OCI-M2 (cell line): ENCODE results near the gene GFRA4.

Experiments
- DNase-seq: peaks from one replicate; lab custom pipeline; 2025; ENCODE audit not compliant: unreplicated experiment; lab: John Stamatoyannopoulos, UW

Gene GFRA4

DNA sequence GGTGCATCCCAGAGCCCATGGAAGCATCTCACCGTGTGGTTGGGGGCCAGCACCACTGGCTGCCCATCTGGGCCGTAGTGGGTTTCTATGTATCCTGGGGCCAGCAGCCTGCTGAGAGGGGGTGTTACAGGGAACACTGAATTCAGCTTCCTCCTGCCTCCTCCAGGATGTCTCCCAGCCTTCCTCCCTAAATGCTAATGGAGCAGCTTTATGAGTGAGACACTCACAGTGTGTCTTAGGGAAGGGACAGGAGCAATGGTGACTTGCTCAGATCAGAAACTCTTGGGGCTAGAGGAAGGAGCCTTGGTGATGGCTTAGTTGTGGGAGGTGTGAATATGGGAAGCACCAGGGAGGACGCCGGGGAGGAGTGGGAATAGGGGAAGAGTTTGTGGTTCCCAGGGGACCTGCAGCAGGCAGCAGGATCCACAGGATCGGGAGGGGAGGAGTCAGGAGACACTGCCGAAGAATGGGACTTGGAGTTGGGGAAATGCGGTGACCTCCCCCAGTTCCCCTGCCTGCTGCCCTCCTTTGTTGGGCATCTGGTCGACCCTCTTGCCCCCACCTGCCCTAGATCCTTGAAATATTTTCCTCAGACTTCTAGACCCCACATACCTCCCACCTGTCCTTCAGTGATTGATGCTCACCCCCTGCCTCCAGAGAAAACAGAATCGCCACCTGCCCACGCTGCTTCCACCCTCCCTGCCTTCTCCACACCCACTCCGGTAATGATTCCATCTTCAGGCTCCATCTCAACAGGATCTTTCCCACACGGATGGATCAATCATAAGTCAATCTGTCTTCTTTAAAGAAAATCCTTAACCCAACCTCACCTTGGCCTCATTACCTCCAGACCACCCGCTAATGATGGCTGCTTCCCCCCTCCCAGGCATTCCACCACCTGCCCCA lies 12.0 kb upstream of the GFRA4 start:
- no peak for DNase-seq

DNA sequence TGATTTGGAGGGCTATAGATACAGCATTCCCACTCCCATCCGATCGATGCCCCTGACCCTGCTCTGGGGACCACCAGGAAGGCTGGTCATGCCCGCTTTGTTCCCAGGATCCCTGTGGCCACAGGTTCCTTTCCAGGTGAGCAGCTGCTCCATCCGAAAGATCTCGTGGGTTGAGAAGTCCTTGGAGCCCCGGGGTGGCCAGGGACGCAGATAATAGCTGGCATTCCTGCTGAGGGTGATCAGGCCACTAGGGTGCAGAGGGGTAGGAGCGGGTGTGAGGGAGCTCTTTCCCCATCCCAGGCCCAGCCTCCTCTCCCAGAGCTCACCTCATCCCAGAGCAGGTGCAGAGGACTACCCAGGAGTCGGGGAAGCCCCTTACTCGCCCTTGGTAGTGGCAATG lies 11.2 kb upstream of the GFRA4 start:
- no peak for DNase-seq

DNA sequence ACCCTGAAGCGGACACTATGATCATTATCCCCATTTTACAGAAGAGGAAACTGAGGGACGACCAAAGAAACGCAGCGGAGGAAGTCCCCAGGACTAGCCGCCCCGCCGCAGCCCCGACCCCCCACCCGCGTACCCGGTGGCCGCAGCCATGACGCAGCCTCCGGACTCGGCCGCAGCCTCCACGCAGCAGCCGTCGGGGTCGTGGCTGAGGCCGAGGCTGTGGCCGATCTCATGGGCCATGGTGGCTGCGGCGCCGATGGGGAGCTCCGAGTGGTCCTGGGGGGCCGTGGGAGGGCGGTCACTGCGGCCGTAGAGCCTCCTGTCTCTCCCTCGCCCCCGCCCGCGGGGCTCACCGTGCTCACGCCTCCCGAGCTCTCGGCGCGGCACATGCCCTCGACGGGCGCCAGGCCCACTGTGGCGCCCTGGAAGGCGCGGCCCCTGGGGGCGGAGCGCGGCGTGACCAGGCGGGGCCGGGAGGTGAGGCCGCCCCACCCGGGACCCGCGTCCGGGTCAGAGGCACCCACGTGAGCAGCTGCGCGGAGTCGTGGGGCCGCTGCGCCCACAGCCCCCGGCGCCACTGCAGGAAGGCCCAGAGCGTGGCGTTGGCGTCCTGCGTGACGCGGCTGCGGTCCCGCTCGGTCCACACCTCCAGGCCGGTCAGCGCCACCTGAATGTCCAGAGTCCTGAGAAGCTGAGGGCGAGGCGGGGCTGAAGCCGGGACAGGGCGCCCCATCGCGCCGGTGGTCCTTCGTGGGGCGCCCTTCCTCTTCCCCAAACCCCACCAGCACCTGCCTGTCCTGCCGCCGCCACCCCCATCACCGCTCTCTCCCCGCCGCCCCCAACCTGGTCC lies 10.2 kb upstream of the GFRA4 start:
- DNase-seq = no peak

DNA sequence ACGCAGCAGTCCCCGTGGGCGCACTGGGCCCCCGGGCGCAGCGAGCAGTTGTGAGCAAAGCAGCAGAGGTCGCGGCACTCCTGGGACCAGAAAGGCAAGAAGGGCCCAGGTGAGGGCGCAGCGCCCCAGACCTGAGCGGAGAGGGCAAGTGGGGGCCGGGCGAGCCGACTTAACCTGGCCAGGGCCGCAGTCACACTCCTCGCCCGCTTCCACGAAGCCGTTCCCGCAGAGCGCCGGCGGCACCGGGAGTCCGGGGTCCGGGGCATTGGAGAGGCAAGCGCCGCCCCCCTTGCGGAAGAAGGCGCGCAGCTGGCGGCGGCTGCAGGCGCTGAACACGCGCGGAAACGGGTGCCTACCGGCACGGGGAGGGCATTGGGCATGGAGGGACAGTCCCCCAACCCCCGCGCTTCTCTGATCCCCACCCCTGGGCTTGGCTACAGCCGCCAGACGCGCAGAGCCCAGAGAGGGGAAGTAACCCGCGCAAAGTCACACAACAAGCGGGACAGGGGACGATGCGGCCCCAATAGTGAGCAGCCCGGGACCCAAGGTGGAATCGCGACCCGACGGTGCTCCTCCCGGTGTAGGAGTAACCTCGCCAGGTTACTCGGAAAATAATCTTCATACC lies 9.5 kb upstream of the GFRA4 start:
- no peak for DNase-seq

DNA sequence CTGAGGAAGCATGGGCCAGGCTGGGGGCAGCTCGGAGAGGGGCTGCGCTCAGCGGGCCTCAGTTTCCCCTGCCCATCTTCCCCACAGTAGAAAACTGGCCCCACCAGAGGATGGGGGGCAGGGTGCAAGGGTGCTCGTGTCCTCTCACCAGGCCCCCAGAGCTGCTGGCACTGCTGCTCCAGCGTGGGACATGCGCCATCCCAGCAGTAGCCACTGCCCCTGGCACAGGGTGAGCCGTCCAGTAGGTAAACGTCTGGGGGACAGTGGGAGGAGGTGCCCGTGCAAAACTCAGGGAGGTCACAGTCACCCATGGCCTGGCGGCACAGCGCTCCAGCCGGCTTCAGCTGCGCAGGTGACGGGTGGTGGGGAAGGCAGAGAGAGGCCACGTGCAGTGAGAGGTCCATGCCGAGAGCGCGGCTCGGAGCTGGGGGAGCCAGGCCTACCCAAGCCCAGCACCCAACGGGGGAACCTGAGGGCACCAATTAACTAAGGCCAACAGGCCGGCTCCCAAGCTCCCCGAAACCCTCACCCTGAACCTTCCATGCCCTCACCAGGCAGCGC lies 8.9 kb upstream of the GFRA4 start:
- no peak for DNase-seq

DNA sequence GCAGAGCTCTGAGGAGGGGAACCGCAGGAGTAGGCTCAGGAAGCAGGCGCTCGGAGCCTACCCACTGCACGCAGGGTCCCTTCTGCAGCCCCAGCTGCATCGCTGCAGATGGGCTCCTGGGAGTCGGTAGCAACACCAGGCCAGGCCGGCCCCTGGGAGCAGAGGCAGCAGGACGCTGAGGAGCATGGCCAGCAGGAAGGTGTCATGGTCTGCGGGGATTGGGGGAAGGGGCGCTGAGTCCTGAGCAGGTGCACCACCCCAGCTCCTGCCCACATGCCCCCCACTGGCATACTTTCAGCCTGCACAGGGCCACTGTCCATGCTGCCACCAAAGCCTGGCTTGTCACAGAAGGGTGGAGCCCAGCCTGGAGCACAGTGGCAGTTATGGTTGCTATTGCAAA lies 7.7 kb upstream of the GFRA4 start:
- DNase-seq = no peak

DNA sequence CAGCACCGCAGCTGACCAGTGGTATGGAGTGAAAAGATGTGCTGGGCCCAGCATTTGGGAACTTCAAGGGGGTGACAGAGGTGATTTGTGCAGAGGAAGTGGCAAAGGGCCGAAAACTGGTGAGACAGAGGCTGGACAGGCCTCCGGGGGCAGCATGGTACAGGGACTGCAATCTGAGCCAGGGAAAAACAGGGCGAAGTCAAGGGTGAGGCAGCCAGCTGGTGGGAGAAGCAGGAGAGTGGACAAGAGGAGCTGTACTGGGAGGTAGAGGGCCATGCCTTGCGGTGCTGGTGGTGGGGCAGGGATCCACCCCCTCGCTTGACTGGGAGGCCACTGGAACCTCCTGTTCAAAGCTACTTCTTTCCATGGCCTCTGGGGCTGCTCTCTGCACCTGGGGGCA lies 7.3 kb upstream of the GFRA4 start:
- DNase-seq = no peak

DNA sequence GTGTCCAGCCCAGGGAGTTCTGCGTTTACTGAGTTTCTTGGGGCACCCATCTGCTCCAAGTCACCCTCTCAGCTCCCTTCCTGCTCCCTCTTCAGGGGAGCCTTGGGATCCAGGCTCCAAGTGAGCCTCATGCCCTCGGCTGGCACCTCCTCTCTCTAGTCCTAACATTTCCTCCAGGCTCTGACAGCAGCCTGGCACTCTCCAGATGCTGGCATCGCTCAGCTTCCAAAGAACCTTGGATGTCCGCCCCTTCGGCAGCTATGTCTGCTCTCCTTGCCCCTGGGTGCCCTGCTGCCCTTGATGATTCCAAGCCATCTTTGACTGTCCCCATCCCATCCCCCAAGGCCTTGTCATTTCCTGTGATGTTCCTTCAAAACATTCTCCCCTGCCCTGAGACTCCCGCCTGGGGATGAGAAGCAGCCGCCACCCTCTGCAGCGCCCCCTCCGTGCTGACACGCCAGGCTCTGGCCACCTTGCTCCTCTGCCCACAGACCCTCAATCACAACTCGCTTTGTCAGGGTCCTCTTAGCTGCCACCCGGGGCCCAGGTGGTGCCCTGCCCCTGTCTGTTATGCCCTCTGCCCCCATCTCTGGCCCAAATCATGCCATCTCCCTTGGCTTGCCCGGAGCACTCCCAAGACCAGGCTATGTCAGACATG lies 6.6 kb upstream of the GFRA4 start:
- DNase-seq = no peak

DNA sequence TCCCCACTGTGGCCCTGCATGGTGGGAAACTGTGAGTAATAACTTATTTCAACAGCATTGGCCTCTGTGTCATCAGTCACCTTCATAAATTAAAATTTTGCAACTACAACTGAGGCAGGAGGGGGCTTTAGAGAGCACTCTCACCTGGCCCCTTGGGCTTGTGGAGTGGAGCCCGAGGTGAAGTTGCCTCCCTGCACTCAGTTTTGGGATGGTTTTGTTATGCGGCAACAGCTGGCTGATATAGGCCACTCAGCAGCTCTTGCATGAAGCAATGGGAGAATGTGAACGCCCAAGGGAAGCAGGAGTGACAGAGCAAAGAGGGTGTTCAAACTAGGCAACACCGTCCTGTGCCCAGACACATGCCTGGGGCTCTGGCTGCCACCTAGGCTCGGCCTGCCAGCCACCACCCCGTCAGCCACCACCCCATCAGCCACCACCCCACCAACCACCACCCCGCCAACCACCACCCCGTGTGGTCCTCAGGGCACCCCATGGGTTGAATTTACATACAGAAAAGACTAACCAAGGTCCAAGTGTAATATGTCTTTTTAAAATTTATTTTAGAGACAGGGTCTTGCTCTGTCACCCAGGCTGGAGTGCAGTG lies 4.3 kb upstream of the GFRA4 start:
- DNase-seq = no peak

DNA sequence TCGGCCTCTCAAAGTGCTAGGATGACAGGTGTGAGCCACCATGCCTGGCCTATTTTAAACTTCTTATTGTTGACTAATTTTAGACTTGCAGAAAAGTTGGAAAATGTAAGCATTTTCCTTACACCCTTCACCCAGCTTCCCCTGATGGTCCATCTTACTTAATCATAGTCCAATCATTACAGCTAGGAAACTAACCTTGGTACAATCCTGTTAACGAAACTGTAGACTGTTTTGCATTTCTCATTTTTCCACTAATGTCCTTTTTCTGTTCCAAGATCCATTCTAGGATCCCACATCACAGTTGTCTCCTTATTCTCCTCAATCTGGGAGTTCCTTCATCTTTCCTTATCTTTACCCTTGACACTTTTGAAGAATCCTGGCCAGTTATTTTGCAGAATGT lies 659 bp upstream of the GFRA4 start:
- DNase-seq = no peak

DNA sequence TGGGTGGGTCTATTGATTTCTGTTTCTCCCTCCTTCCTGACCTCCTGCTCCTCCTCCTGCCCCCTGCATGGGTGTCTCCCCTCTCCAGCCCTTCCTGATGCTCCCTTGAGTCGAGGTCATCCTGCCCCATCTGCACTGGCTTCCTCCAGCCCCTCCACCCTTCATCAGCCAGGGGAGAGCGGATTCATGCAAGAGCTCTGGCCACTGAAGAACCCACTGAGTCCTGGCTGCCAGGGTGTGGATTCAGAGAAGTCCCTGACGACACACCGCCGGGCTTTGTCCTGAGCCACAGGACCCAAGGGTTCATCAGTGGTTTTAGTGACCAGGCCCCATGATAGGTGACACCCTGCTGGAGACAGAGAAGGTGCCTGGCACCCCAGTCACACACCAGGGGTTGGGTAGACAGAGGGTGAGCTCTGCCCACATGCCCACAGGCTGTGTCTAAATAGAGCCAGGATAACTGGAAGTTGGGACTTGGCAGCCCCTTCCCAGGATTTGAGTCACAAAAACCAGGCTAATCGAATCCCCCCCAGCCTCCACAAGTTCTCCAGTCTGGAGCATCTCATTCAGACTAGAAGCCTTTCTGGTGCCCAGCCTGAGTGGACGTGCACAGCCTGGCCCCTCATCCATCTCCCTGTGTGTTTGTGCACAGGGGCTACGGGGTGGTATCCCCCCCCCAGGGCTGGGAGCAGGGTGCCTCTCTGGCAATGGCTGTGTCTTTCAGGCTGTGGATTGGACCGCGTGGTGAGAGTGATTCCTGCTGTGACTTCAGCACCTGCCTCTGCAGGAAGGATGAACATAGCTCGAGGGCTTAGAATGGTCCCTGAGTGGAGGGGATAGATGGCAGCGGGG lies 1.2 kb downstream of the GFRA4 start:
- DNase-seq = no peak

DNA sequence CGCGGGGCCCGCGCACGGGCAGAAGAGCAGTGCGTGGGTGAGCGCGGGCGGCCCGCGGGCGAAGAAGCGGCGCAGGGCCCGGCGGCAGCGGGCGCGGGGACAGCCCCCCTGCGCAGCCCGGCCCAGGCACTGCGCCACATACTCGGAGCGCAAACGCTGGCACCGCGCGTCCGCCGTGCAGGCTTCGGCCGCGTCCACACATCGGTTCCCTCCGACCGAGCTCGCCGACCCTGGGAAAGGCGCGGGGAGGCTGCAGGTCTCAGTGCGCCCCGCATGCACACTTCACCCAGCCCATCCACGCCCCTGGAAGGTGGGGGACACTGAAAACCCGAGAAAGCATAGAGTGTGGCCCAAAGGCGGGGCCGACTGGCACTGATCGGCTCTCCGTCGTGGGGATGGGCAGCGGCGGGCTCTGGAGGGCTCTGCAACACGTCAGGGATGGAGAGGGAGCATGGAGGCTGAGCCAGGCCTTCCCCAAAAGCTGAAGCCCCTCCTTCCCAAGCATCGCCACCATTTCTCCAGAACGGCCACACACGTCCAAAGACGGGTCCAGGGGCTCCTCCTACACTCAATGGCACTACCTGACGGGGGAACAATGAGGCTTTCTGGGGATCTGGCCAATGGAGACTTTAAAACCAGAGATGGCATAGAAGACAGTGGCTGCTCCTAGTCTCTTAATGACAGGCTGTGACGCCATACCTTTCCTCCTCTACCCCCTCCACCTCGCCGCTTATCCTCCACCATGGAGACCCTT lies 2.0 kb downstream of the GFRA4 start:
- no peak for DNase-seq

DNA sequence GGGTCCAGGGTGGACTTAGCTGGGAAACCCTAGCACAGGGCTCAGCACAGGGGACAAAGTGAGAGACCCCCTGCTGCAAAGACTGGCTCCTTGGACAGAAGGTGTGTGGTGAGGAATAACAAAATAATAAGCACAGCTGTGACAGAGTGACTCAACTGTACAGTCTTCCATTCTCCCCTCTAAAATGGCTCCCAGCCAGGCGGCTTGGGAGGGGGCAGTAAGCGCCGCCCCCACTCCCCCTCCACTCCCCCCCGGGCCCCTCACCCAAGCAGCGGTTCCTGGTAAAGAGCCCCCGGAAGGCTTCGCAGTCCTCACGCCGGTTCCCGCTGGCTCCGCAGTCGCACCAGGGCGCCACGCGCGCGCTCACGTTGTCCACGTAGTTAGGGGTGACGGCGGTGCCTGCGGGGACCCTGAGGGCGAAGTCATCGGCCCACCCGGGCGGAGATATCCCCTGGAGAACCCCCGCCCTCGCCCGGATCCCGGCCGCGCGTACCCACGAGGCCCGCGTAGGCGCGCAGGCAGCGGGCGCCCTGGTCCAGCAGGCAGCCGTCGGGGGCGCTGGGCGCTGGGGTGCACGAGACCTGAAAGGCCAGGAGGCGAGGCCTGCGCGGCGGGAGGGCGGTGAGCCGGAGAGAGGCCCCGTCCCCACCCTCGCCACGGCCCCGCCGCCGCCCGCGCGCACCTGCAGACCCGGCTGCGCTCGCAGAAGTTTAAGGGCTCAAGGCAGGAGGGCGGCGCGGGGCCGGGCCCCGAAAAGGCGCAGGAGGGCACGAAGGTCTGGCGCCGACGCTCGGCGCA lies 2.7 kb downstream of the GFRA4 start:
- DNase-seq = no peak

DNA sequence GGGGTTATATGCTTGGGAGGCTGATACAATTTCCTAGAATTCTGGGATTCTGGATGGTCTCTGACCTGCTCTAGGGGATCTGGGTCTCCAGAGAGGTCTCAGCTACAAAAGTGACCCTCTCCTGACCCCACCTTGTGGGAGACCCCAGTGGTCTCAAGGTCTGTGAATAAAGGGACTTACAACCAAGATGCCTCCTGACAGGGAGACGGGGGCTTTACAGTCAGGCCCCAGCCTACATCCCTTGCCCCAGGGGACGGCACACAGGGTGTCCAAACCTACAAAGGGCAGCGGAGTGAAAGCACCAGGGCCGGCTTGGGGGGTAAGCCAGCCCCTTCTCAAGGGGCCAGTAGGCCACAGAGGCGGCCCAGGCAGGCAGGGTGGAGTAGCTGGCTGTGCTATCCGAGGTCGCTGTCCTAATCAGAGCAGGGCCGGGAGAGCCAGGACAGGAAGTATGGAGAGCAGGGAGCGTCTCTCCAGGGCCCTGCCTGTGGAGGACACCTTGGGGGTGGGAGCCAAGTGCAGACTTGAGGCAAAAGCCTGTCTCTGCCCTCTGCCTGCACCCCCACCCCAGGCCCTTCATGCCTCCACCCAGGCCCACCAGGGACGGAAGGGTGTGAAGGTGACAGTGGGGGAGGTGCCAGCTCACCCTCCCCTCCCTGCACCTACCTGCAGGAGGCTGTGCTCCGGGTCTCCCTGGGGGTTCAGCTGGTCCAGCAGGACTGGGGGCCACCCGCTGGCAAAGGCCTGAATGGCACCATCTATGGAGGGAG lies 3.5 kb downstream of the GFRA4 start:
- DNase-seq = no peak

DNA sequence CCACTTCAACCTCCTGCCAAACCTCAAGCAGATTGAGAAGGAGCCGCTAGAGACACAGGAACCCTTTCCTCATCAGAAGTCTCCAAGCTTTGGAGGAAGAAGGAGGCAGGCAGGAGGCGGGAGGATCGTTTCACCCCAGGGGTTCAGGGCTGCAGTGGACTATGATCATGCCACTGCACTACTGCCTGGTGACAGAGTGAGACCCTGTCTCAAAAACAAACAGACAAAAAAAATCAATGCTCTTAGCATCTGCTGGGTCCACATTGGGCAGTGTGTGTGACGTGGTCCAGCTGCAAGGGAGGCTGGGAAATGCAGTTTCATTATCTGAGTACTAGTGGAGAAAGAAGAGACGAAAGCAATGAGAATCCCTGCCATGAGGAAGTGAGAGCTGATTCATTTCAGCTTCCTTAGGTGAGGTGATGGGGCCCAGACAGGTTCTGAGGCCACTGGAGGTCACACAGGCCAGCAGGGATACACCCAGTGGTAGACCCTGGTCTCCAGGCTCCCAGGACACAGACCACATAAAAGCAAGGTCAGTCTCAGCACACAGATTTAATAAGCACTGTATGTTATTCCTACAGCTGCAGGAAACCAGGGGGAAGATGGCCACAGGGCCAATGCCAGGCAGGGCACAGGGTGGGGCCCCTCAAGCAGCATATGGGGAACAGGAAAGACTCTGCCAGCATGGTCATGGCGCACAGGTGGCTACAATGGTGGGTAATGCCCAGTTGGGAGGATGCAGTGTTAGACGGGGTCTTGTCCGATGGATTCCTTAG lies 4.3 kb downstream of the GFRA4 start:
- no peak for DNase-seq

DNA sequence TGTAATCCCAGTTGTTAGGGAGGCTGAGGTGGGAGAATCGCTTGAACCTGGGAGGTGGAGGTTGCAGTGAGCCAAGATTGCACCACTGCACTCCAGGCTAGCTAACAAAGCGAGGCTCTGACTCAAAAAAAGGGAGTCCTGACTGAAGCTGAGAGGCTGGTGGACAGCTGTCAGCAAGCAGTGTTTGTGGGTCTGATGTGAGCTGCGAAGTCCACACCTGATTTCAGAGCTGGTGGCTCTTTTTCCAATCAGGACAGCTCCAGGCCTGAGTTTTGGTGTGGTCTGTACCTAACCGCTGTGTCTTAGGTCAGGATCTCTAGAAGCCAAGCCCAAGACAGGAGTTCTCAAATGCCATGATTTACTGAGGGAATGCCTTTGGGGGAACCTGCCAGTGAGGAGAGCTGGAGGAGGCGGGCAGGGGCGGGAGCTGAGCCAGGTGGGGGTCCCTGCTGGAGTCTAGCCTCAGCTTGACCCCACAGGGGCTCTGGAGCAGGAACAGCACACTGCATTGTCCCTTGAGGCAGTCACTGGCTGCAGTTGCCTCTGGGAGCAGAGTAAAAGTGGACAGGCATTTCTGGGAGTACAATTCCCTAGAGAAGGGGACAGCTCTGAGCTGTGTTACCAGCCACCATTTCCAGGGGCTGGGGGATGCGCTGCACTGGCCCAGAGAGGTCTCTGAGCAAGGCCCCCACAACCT lies 5.0 kb downstream of the GFRA4 start:
- no peak for DNase-seq
